Panc1 (cell line): ENCODE data around the gene BEST3.

Experiments
- POLR2AphosphoS5 ChIP-seq: IDR thresholded peaks from 2 replicates; pipeline ENCODE4 v1.6.1; 2012; ENCODE audit warnings: mild to moderate bottlenecking, low read depth, low read length, moderate library complexity
- SIN3A ChIP-seq: IDR thresholded peaks from 2 replicates; pipeline ENCODE4 v1.6.1; 2012; ENCODE audit warnings: low read depth, mild to moderate bottlenecking, low read length, moderate library complexity, borderline replicate concordance; ENCODE audit not compliant: insufficient read depth
- TCF7L2 ChIP-seq: IDR thresholded peaks from 2 replicates; pipeline ENCODE4 v1.6.1; 2011; ENCODE audit warnings: mild to moderate bottlenecking, low read depth, low read length, inconsistent platforms
- TF ChIP-seq, protein P1 (sequence below): fragments of 450-650 bp; IDR thresholded peaks from 2 replicates; pipeline ENCODE4 v1.5.1; 2017; ENCODE audit warnings: mild to moderate bottlenecking
- TF ChIP-seq, protein P2 (sequence below), 2 experiments: IDR thresholded peaks; 2 replicates each; pipeline ENCODE4 v1.6.1; 2011 to 2012; ENCODE audit warnings: low read depth in 2 of 2, control low read depth in 1 of 2, low read length in 1 of 2, mild to moderate bottlenecking in 1 of 2, moderate library complexity in 1 of 2; ENCODE audit not compliant: insufficient read depth in 1 of 2

DNA sequence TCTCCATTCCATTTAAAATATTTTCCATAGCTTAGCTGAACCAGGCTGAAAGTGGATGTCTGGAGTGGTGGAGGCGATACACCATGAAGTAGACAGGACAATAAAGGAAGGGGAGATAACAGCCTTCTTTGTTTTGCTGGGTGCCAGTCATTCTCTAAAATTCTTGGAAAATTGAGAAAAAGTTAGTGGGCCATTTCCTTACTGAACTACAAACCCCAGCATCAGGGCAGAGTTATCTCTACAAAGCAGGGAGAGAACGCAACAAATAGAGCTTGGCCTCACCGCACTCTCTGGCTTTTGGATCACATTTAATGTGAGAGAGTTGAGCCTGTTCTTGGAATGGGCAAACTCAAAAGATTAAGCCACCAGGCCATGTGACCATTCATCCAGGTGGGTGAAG, 47.2 kb downstream of the BEST3 start:
- TF ChIP-seq, protein P1, sequence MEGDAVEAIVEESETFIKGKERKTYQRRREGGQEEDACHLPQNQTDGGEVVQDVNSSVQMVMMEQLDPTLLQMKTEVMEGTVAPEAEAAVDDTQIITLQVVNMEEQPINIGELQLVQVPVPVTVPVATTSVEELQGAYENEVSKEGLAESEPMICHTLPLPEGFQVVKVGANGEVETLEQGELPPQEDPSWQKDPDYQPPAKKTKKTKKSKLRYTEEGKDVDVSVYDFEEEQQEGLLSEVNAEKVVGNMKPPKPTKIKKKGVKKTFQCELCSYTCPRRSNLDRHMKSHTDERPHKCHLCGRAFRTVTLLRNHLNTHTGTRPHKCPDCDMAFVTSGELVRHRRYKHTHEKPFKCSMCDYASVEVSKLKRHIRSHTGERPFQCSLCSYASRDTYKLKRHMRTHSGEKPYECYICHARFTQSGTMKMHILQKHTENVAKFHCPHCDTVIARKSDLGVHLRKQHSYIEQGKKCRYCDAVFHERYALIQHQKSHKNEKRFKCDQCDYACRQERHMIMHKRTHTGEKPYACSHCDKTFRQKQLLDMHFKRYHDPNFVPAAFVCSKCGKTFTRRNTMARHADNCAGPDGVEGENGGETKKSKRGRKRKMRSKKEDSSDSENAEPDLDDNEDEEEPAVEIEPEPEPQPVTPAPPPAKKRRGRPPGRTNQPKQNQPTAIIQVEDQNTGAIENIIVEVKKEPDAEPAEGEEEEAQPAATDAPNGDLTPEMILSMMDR = no peak
- no peak for TF ChIP-seq POLR2AphosphoS5
- TF ChIP-seq SIN3A = no peak
- TF ChIP-seq TCF7L2 = no peak
- TF ChIP-seq, protein P2, sequence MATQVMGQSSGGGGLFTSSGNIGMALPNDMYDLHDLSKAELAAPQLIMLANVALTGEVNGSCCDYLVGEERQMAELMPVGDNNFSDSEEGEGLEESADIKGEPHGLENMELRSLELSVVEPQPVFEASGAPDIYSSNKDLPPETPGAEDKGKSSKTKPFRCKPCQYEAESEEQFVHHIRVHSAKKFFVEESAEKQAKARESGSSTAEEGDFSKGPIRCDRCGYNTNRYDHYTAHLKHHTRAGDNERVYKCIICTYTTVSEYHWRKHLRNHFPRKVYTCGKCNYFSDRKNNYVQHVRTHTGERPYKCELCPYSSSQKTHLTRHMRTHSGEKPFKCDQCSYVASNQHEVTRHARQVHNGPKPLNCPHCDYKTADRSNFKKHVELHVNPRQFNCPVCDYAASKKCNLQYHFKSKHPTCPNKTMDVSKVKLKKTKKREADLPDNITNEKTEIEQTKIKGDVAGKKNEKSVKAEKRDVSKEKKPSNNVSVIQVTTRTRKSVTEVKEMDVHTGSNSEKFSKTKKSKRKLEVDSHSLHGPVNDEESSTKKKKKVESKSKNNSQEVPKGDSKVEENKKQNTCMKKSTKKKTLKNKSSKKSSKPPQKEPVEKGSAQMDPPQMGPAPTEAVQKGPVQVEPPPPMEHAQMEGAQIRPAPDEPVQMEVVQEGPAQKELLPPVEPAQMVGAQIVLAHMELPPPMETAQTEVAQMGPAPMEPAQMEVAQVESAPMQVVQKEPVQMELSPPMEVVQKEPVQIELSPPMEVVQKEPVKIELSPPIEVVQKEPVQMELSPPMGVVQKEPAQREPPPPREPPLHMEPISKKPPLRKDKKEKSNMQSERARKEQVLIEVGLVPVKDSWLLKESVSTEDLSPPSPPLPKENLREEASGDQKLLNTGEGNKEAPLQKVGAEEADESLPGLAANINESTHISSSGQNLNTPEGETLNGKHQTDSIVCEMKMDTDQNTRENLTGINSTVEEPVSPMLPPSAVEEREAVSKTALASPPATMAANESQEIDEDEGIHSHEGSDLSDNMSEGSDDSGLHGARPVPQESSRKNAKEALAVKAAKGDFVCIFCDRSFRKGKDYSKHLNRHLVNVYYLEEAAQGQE (IDR thresholded peaks at IDR 0.05; ENCODE audit: insufficient read depth in 1 of 2, low read depth in 2 of 2, low read length in 1 of 2) = no peak
